OCI-LY7 (cell line): ENCODE measurements around the gene ABCC5.

Experiments used
- CTCF ChIP-seq: fragments of 200-600 bp; sonication (generic); conservative IDR thresholded peaks from 2 replicates; pipeline ENCODE4 v1.5.1; 2014; ENCODE audit warnings: mild to moderate bottlenecking, antibody characterized with exemption, low read length, moderate library complexity, mixed read lengths
- EZH2phosphoT487 ChIP-seq: fragments of 200-600 bp; sonication (generic); IDR thresholded peaks from 2 replicates; pipeline ENCODE4 v1.6.1; 2018; ENCODE audit warnings: low read depth, borderline replicate concordance, mild to moderate bottlenecking, mixed run types, antibody characterized with exemption, low read length, moderate library complexity, mixed read lengths

- TF ChIP-seq CTCF (no peak), EZH2phosphoT487 (no peak)
These were observed 54.9 kb downstream of the ABCC5 start for GRCh38 chr3:183962807-183963206.
